HG02623 (cell line): ENCODE measurements around the gene MST1.

Source experiments
- ATAC-seq: cut with Tn5 transposase; IDR thresholded peaks from one replicate; pipeline ENCODE4 v1.9.1; 2021; ENCODE audit warnings: moderate library complexity; ENCODE audit not compliant: unreplicated experiment

Gene MST1

GRCh38 chr3:49718858-49719213, 29.6 kb upstream of the MST1 start:
- ATAC-seq: no peak

DNA sequence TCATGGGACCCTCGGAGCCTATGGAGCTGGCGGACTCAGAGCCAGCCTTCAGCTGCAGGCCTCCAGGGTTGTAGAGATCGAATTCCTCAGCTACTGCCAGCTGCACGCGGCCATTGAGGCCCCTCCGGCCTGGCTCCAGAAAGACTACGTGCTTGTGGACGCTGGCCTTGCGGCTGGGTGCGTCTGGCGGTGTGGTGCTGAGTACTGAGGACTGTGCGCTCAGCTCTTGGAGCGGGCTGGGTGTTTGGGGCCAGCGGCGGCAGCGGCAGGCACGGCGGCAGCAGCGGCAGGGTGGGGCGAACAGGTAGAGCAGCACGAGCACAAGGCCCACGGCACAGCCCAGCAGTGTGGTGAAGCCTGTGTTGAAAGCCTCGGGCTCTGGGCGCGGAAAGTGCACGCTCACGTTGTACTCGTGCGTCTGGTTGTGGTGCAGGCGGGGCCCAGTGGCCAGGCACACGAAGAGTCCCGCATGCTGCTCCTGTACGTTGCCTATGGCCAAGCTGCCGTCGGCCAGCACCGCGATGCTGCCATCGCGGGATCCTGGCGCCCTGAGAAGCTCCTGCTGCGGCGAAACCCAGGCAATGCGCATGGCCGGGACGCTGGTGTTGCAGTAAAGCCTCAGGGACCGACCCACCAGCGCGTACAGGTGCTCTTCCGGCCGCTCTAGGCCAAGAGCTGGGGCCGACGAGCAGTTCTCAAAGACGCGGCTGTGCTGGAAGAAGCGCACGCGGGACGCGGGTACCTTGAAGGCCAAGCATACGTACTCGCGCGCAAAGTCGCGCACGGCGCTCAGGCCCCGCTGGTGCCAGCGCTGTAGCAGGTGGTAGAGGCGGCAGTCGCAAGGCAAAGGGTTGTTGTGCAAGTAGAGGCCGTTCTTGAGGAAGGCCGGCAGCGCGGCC, 28.9 kb upstream of the MST1 start:
- ATAC-seq: no peak

GRCh38 chr3:49717211-49717958, 28.1 kb upstream of the MST1 start:
- no peak for ATAC-seq

DNA sequence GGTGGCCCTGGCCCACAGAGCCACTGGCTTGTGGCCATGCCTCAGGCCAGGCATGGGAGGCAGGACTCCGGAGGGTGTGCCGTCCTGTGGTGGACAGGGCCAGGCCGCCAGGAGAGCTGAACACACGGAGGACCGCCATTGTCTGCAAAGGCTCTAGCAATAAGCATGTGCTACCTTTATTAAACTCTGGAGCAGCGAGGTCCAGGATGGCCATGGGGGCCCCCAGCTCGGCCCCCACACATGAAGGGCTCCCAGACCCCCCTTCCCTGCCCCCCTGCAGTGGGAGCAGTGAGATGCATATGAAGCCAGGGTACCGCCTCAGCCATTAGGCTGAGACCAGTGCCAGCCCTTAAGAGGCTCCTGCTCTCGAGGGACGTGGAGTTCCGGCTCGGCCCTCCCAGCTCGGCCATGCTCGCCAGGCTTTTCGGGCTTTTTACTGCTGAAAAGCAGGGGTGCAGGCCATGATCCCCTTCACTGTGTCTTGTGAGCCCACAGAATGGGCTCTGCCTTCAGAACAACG, 27.5 kb upstream of the MST1 start:
- ATAC-seq: no peak

- ATAC-seq: no peak
Measured at GRCh38 chr3:49716169-49716568, 26.9 kb upstream of the MST1 start.

DNA sequence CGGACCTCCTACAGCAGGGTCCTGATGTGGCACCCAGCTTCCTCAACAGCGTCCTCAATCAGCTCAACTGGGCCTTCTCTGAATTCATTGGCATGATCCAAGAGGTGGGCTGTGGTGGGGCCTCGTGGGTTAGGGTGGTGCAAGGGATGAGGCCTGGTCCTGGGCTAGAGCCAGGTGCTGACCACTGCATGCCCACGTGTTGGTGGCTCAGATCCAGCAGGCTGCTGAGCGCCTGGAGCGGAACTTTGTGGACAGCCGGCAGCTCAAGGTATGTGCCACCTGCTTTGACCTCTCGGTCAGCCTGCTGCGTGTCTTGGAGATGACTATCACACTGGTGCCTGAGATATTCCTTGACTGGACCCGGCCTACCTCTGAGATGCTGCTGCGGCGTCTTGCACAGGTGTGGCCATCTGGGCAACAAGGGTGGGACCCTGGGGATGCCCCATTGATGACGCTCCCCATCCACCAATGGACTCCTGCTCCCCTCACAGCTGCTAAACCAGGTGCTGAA, 26.4 kb upstream of the MST1 start:
- no peak for ATAC-seq

- ATAC-seq: no peak
Measured at GRCh38 chr3:49714728-49715550, 25.7 kb upstream of the MST1 start.

- no peak for ATAC-seq
Measured at GRCh38 chr3:49713336-49714105, 24.2 kb upstream of the MST1 start.

- no peak for ATAC-seq
Measured at GRCh38 chr3:49712631-49713317, 23.5 kb upstream of the MST1 start.

GRCh38 chr3:49712166-49712565, 22.9 kb upstream of the MST1 start:
- no peak for ATAC-seq

GRCh38 chr3:49711489-49711888, 22.2 kb upstream of the MST1 start:
- ATAC-seq: no peak

- ATAC-seq: no peak
Measured at GRCh38 chr3:49709852-49710251, 20.6 kb upstream of the MST1 start.

DNA sequence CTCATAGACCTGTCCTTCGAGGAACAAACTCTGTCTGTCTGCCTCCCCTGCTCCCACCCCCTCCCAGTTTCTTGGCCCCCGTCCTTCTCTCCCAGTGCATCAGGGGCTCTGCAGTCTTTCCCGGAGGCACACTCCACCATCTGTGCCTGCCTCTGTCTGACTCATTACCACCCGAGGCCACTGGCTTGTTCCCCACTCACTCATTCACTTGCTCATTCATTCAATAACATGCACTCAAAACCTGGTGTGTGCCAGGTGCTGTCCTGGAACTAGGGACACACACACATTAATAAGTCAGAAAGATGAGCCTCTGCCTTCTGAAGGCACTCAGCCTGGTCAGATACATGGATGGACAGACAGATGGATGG, 17.8 kb upstream of the MST1 start:
- no peak for ATAC-seq

- ATAC-seq: no peak
Measured at GRCh38 chr3:49706456-49707112, 17.3 kb upstream of the MST1 start.

DNA sequence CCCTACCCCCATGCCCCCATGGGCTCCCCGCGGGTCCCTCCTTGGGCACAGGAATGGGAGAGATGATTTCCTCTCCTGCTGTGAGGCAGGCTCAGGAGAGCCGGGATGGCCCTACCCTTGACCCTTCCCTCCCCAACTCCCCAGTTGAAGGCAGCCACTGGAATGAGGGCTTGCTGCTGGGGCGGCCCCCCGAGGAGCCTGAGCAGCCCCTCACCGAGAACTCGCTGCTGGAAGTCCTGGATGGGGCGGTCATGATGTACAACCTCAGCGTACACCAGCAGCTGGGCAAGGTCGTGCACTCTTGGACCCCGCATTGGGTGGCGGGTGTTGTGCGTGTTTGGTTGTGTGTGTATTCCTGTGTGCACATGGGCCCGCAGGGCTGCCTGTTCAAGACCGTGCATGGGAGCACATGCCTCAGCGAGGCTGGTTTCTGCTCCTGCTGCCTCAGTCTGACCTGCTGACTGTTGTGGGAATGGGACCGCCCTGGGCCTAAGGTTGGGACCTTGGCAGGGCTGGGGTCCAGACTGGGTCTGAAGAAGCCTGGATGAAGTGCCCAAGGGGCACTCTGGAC, 16.2 kb upstream of the MST1 start:
- ATAC-seq: no peak

DNA sequence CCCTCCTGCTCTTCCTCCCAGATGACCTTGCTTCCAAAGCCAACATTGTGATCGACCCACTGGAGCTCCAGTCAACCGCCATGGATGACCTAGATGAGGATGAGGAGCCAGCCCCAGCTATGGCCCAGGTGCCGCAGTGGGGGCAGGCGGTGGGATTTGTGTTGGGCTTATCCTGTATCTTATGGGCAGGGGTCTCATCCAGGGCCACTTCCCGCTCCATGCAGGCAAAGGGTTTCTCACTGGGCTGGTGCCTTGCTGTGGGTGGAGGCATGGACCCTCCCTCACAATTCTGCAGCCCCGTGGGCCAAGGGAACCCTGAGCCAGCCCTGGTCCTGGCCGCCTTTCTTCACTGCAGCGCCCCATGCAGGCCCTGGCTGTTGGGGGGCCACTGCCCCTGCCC, 15.4 kb upstream of the MST1 start:
- ATAC-seq: no peak

DNA sequence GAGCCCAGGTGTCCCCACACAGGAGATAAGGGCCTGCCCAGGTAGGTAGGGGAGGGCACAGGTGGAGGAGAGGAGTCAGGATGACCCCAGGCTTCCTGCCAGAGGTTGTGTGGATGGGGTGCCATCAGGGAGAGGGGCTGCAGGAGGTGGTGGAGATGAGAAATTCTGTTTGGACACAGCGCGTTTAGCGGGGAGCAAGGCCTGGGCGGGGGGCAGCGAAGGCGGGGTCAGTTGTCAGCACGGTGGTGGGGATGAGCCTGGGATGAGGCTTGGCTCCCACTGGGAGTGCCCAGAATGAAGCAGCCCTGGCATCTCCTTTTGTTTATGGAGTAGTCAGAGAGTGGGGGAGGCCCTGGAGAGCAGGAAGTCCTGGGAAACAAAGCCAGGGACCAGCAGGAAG, 14.7 kb upstream of the MST1 start:
- ATAC-seq: no peak

DNA sequence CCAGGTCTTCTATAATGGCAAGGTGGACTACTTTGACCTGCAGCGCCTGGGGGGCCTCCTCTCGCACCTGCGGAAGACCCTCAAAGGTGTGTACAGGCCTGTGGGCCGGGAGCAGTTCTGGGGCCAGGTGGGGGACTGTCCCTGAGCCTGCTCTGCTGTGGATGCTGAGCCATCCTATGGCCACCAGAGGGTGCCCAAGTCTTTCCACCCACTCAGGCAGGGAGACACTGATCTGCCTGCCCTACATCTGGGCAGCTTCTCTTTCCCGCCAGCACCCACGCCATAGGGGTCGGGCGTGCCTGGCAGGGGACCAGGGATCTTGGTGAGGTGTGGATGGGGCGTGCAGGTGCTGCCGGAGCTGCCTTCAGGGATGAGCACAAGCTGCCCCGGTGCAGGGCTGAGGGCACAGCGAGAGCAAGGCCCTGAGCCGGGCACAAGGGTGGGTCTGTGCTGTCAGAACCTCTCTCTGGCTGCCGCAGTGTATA, 14.2 kb upstream of the MST1 start:
- ATAC-seq: peak; percentile 79

DNA sequence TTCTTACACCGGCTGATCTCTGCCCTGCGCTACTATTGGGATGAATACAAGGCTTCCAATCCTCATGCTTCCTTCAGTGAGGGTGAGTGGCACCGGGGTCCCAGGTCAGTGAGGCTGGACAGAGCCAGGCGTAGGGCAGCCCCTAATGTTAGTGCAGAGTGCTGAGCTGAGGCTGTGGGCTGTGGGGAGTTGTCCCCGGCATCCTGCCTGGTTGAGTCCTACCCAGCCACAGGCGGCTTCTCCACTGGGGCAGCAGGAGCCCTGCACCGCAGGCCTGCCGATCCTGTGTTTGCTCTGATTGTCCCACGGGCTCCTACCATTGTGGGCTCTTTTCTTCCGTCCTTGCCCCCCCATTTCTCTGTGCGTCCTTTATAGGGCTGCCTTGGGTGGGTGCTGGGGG, 13.4 kb upstream of the MST1 start:
- no peak for ATAC-seq
